HG03558 (cell line): ENCODE measurements around the gene ARHGAP6.

Experiments
- ATAC-seq: cut with Tn5 transposase; IDR thresholded peaks from one replicate; pipeline ENCODE4 v1.9.1; 2021; ENCODE audit warnings: moderate number of reproducible peaks; ENCODE audit not compliant: unreplicated experiment; ENCODE audit errors: extremely low read depth

Gene ARHGAP6, protein sequence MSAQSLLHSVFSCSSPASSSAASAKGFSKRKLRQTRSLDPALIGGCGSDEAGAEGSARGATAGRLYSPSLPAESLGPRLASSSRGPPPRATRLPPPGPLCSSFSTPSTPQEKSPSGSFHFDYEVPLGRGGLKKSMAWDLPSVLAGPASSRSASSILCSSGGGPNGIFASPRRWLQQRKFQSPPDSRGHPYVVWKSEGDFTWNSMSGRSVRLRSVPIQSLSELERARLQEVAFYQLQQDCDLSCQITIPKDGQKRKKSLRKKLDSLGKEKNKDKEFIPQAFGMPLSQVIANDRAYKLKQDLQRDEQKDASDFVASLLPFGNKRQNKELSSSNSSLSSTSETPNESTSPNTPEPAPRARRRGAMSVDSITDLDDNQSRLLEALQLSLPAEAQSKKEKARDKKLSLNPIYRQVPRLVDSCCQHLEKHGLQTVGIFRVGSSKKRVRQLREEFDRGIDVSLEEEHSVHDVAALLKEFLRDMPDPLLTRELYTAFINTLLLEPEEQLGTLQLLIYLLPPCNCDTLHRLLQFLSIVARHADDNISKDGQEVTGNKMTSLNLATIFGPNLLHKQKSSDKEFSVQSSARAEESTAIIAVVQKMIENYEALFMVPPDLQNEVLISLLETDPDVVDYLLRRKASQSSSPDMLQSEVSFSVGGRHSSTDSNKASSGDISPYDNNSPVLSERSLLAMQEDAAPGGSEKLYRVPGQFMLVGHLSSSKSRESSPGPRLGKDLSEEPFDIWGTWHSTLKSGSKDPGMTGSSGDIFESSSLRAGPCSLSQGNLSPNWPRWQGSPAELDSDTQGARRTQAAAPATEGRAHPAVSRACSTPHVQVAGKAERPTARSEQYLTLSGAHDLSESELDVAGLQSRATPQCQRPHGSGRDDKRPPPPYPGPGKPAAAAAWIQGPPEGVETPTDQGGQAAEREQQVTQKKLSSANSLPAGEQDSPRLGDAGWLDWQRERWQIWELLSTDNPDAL (N-terminal part only)

DNA sequence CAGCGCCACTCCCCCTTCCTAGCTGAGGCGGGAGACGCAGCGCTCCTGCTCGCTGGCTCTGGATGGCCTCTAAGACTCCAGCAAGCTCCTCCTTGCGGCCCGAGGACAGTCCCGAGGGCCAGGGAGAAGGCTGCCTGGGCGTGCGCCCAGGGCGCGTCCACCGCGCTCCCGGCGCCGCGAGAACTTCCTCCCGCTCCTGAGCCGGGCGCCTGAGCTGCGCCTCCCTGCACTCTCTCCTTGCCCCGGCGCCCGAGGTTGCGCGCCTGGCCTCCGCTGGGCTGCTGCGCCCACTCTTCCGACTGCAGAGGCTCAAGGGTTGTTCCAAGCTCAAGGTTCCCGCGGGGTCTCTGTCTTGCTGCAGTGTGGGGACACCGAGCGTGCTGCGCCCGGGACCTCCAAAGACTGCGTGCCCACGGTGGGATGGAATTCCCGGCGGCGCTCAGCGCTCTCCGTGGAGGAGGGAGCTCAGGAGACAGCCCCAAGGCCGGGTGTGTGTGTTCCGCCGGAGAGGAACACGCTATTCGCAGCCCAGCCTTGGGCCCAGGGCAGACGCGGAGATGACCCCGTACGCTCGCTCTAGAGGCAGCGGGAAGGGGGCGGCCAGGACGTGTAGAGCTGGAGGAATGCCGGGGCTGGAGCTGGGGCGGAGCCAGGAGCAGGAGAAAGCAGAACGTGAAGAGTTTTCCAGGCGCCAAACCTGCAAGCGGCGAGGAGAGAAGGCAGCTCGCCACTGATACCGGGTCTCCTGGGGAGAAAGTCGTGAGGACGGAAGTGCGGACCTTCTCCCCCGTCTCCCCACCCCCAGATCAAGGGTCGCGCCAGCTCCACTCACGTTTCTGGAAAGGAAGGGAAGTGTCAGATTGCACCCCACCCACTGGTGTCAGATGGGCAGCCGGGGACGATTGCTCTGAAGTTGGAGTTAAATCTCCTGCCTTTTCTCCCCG lies at the start of gene ARHGAP6:
Gene ARHGAP6 (minus strand): TSS at position 753 of the 944 bp plus-strand sequence. CDS start 1,092 bp downstream, outside the sequence.
- ATAC-seq = no peak

DNA sequence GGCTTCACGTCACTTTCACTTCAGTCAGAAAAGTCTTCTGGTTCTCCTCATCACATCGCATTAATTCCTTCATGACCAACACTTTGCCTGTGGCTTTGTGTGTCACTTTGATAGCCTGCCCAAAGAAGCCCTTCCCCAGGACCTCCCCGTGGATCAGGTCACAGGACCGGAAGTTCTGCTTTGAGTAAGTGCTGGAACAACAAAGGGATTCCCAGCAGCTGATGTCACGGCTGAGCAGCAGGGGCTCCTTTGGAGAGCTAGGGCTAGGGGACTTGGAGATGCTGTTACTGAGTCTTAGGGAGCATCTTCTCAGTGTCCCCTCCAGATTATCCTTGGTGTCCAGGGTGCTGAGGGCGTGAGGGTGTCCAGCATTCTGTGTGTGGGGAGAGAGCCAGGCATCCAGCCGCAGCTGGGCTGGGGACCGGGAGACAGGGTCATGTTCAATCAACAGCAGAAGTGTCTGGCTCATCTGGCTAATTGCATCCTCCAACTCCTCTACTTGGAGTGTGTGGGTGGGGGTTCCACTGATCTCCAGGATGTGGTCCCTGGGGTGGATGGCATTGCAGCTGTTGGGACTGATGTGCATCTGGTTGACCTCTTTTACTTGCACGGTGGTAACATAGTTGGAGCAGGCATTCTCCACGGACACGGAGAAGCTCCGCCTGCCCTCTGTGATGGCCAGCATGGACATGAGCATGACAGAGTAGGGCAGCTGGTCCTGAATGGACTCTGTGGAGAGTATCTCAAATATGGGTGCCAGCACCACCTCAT lies 39.2 kb upstream of the ARHGAP6 start:
- no peak for ATAC-seq

DNA sequence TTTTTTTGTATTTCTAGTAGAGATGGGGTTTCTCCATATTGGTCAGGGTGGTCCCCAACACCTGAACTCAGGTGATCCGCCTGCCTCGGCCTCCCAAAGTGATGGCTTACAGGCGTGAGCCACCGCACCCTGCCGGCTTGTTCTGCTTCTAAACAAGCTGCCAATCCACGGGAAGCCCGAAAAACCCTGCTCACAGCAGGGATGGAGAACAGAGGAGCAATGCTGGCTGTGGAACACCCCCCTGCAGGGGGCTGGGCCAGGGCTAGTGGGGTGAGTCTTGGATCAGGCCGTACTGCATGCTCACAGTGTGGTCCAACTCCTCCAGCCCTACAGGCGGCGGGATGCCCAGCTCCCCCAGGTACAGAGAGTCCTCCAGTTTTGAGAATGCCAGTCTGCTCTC lies 38.1 kb upstream of the ARHGAP6 start:
- no peak for ATAC-seq

DNA sequence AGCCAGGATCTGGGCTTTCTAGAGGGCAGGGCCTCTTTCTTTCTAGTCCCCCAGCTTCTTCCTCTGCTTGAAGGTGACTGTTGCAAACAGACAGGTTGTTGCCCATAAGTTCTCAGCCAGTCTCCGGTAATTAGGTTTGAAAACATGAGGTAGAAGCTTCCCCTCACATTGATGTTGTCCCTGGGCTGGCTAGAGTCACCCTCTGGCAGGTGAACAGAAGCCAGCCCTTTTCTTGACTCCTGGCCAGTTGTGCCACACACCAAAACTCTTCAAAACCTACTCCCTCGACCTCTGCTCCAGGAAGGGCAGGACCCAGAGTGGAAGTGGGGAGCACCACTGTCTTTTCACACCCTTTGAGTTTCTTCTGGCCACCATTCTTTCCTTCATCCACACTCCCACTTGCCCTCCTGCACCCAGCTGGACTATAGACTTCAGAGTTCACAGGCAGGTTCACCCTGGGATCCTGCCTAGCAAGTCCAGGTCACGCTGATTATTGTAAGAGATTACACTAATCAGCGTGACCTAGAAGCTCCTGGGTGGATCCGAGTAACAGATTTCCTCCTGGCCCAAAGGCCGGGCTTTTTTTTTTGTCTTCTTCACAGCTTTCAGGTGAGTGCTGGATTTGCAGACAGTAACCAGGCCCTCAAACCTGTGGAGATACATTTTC lies 37.4 kb upstream of the ARHGAP6 start:
- ATAC-seq = no peak

DNA sequence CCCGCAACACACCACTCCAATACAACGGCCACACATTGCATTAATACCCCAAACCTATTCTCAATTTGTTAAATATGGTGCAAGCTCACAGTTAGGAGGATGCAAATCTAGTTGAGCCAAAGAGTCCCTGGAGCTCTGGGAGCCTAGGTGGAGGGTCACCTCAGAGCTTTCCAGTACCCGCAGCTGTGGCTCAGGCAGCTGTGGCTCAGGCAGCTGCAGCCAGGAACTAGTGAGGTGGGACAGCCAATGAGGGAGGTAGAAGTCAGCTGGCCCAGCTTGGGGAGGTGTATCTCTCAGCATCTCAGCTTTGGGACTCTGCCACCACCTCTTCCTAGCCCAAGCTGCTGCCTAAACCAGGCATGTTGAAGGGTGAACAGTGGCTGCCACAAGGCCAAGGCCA lies 36.7 kb upstream of the ARHGAP6 start:
- no peak for ATAC-seq

DNA sequence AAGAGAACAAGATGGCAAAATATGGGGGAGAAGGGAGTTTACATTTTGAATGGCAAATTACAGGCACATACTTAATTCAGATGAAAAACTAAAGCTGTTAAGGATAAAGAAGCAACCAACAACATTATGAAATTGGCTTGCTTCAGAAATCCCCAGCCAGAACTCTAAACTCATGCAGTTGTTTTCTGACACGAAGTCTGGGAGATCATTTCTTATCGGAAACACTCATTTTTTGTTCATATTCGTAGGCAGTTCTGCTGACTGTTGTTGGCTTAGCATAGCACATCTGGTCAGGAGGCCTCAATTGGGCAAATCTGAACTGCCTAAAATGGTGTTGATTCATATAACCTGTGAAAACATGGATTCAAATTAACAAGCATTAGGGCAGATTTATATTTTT lies 33.0 kb upstream of the ARHGAP6 start:
- ATAC-seq = no peak

DNA sequence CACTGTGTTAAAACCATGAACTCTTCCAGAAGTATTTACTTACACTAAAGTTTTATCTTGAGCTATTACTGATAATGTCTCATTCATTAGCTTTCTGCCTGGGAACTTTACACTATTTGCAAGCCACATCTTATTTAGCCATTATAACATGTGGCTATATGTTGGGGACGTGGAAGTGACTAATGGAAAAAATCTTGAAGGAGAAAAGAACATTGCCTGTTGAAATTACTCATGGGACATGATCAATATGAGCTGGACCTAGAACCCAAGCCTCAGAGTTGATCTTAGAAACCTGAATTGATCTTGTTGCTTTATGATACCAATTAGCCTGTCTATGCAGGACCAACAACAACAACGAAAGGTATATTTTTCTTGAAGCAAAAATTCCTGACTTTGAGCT lies 22.5 kb upstream of the ARHGAP6 start:
- no peak for ATAC-seq

DNA sequence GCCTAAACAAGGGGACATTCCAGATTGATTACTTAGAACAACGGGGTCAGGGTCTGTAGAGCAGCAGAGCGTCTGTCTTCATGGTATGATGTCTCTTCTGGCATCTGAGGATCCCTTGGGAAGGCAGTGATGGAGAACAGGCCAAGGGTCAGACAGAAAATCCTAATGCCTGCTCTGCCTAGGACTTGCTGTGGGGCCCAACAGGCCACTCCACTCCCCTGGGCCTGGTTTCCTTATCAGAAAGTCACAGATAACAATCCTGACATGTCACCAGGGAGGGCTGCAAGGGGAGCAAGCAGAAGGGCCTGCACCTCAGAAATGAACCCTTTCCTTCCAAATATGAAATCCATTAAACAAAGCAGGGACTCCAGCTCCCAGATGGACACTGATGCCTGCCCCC lies 21.4 kb upstream of the ARHGAP6 start:
- ATAC-seq = no peak

DNA sequence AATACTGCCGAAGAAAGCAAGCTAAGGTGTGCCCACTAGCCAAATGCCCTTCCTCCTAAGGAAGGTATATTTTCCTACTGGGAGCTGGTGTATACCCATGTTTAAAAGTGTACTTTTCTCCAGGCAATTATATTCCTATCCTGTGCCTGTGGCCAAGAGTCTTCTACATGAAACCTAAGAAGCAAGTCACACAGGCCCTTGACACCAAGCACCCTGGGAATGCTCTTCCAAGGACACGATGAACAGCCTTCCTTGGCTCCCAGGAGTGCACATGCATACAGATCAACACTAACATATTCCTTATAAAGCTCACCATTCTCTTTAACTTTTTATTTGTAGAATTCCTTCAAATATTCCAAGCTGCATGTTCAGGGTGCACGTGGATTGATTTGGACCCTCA lies 17.3 kb upstream of the ARHGAP6 start:
- ATAC-seq = no peak

DNA sequence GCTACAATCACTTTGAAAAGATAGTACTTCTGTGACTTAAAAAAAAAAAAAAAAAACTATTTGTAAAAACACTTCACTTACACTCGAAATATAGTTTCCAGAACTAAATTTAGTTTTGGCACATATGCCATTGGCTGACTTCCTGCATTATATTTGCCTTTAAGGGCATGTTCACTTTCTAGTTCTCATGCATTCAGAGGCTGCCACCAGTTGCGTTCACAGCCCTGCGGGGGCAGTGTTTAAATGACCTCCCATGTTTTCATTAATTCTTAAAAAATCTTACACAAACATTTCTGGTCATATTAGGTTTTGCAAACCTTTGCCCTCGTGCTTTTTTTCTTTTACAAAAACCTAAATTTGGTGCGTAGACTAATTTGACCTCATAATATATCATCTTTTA lies 12.4 kb upstream of the ARHGAP6 start:
- no peak for ATAC-seq

DNA sequence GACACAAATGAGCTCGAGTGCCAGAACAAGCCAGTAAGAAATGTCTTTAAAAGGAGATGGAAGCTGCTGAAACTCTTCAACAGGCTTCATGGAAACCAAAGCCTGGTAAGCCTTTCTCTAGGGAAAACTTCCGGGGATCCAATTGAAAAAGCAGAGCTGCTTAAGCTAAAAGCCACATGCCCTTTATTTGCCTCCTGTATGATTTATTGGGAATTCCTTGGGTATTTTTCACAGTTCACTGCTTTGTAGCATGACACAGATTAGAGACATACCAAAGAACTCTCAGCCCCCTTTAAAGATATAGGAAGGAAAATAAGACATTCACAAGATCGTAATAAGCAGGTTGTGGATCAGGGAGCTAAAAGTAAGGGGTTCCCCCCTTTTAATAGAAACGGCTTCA lies 6.5 kb upstream of the ARHGAP6 start:
- ATAC-seq = no peak

DNA sequence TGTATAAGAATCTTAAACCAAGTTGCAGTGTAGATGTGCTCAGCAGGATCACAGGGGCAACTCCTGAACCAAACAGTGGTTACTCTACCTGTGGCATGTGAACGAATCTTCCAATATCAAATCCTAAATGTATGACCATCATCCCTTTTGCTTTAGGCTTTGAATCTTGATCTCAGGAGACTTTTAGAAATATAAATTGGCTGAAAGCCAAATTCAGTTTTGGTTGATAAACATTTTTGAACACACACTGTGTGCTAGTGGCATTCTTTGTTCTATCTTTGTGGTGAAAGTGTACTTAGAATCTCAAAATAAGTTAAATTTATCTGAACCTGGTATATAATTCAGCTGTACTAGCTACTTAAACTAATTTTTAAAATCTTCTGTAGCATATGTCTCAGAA lies 4.6 kb upstream of the ARHGAP6 start:
- ATAC-seq = no peak

DNA sequence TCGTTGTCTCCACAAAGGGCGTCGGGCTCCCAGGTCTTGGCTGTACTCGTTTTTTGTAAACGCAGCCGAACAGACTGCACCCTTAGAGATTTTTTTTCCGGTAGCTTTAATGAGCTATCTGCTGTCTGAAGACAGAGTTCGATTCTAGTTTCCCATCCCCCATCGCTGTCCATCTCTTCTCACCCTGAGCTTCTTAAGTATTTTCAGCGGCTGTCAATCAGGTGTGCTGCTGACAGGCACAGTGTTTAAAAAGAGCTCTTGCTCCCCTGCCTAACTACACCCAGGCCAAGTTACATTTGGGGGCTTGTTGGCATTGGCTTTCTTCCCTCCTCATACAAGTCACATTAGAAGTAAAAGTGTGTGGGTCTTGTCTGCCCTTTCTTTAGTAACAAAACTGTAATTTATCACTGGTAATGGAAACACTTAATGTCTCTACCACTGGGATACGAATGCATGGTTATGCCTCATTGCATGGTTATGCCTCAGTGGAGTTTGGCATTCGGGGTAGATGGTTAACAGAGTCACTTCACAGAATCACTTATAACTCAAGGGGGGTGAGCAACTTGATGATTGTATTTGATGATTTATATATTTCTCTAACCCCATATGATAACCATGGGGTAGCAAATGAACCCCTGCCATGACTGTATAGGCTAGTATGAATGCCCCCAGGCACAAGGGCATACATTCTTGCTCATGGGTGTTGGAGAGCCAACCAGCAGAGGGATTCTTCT lies 1.4 kb upstream of the ARHGAP6 start:
- ATAC-seq = no peak

DNA sequence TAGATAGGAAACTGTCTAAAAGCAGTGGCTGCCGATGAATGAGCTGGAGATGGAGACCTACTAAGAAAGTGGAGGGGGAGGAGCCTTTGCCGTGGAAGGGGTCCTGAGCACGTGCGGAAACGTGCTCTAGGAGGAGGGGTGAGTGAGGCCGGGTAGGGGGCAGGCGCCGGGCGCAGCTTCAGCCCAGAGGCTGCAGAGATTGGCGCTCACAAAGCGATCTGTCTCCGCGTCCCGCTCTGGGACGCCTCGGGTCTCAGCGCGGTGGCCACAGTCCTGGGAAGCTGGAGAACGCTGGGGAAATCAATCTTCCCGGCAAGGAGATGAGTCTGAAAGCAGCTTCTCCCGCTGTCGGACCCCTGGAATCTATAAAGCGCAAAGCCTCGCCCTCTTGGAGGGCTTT lies 444 bp upstream of the ARHGAP6 start:
- no peak for ATAC-seq

DNA sequence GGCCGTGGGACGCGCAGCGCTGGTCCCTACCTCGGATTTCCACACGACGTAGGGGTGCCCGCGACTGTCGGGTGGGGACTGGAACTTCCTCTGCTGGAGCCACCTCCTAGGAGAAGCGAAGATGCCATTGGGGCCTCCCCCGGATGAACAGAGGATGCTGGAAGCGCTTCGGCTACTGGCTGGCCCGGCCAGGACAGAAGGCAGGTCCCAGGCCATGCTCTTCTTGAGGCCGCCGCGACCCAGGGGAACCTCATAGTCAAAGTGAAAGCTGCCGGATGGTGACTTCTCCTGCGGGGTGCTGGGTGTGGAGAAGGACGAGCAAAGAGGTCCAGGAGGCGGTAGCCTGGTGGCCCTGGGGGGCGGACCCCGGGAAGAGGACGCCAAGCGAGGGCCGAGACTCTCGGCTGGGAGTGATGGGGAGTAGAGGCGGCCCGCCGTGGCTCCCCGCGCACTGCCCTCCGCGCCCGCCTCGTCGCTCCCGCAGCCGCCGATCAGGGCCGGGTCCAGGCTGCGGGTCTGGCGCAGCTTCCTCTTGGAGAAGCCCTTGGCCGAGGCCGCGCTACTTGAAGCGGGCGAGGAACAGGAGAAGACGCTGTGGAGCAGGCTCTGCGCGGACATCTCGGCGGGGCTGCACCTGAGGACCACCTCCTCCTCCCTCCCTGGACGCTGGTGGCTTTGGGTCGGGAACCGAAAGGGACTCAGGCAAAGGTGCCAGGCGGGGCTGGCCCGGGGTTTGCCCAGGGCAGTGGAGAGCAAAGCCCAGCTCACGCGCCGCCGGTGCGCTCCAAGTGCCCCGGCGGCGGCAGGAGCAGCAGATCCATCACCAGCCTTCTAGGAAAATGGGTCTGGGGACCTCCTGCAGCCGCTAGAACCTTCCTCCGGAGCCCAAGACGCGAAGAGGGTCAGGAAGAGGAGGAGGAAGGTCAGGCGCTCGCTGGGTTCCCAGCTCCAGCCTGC lies 1.2 kb downstream of the ARHGAP6 start:
- no peak for ATAC-seq

DNA sequence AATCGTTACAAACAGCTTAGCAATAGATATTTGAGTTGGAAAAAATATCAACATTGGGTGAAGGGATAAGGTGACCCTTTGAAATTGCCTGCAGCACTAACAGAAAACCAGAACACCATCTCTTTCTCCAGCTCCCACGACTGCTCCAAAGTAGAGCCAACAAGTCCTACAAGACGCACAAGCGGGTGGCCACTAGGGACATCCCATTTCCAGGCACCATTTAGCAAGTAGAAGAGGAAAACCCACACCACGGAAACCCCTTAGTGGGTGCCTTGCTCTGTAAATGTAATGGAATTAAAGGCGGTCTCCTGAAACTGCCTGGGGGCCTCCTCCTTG lies 1.9 kb downstream of the ARHGAP6 start:
- no peak for ATAC-seq

DNA sequence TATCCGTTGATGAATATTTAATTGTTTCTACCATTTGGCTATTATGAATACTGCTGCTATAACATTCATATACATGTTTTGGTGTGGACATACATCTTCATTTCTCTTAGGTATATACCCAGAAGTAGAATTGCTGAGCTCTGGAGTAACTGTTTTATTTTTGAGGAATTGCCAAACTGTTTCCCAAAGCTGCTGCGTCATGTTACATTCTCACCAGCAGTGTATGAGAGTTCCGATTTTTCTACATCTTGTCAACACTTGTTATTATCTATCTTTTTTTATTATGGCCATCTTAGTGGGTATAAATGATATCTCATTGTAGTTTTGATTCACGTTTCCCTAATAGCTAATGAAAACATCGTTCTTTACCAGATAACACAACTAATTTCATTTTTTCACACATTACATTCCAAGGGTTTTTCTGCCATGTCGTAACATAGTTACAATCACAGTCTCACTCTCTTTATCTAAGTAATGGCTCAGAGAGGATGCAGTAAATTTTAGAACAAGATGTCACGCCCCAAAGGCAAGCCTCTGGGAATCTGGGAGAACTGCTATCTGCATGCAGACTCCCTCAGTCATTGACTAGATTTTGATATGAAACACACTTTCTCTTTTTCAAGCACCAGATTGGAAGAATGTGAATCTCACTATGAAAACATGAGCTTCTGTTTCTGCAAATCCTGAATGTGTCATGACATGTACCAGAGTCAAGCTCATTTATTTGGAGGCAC lies 10.3 kb downstream of the ARHGAP6 start:
- no peak for ATAC-seq
